PFSK-1 (cell line): ENCODE results near the gene MTG1.

Experiments
- POLR2AphosphoS5 ChIP-seq: IDR thresholded peaks from 2 replicates; pipeline ENCODE4 v1.6.1; 2012; ENCODE audit warnings: low read depth, mild to moderate bottlenecking, control low read depth, low read length, moderate library complexity
- SIN3A ChIP-seq: IDR thresholded peaks from 2 replicates; pipeline ENCODE4 v1.6.1; 2012; ENCODE audit warnings: mild to moderate bottlenecking, low read length, moderate library complexity, borderline replicate concordance; ENCODE audit not compliant: insufficient read depth
- TAF1 ChIP-seq: IDR thresholded peaks from 2 replicates; pipeline ENCODE4 v1.6.1; 2012; ENCODE audit warnings: low read length, control low read depth, borderline replicate concordance; ENCODE audit not compliant: insufficient read depth

GRCh38 chr10:133349577-133350011 lies 44.4 kb upstream of the MTG1 start:
- TF ChIP-seq TAF1 (no peak), SIN3A (no peak), POLR2AphosphoS5 (no peak)
